ENCODE results near the gene ADAMTS6.
"Not testable (repeated sequence)": the region's sequence is repeated elsewhere in the genome, so short reads cannot be mapped to it uniquely, and the experiment has no call there.

ADAMTS6 gene

GRCh38 chr5:65191554-65192135 lies 290.1 kb downstream of the ADAMTS6 start:
- no peak for DNase-seq

GRCh38 chr5:65190328-65191053 lies 291.2 kb downstream of the ADAMTS6 start:
- no peak for DNase-seq

GRCh38 chr5:65186646-65187227 lies 295.0 kb downstream of the ADAMTS6 start:
- DNase-seq = no peak

- peak; percentile 59 for DNase-seq
Measured at GRCh38 chr5:65185468-65185867, 296.3 kb downstream of the ADAMTS6 start.

GRCh38 chr5:65184780-65185179 lies 296.9 kb downstream of the ADAMTS6 start:
- DNase-seq = peak; percentile 69

- not testable (repeated sequence) for DNase-seq
Measured at GRCh38 chr5:65174231-65174630, 307.5 kb downstream of the ADAMTS6 start.

GRCh38 chr5:65173130-65173525 lies 308.6 kb downstream of the ADAMTS6 start:
- no peak for DNase-seq

- DNase-seq = no peak
Measured at GRCh38 chr5:65172486-65173129, 309.1 kb downstream of the ADAMTS6 start.

- no peak for DNase-seq
Measured at GRCh38 chr5:65171645-65172044, 310.1 kb downstream of the ADAMTS6 start.

GRCh38 chr5:65163698-65164097 lies 318.0 kb downstream of the ADAMTS6 start:
- DNase-seq = no peak

- no peak for DNase-seq
Measured at GRCh38 chr5:65161655-65162054, 320.1 kb downstream of the ADAMTS6 start.

GRCh38 chr5:65157906-65158603 lies 323.7 kb downstream of the ADAMTS6 start:
- peak; percentile 67 for DNase-seq

- no peak for DNase-seq
Measured at GRCh38 chr5:65156933-65157332, 324.8 kb downstream of the ADAMTS6 start.

- no peak for DNase-seq
Measured at GRCh38 chr5:65152131-65152530, 329.6 kb downstream of the ADAMTS6 start.

- no peak for DNase-seq
Measured at GRCh38 chr5:65151614-65152013, 330.1 kb downstream of the ADAMTS6 start.

- DNase-seq = no peak
Measured at GRCh38 chr5:65150599-65151304, 331.0 kb downstream of the ADAMTS6 start.

GRCh38 chr5:65149827-65150226 lies 331.9 kb downstream of the ADAMTS6 start:
- DNase-seq = no peak

GRCh38 chr5:65144136-65144871 lies 337.4 kb downstream of the ADAMTS6 start:
- DNase-seq = no peak

- peak; percentile 95 for DNase-seq
Measured at GRCh38 chr5:65142511-65143011, 339.2 kb downstream of the ADAMTS6 start.

- DNase-seq = no peak
Measured at GRCh38 chr5:65142016-65142415, 339.7 kb downstream of the ADAMTS6 start.

GRCh38 chr5:65141493-65141892 lies 340.2 kb downstream of the ADAMTS6 start:
- DNase-seq = no peak

- DNase-seq = no peak
Measured at GRCh38 chr5:65137631-65138030, 344.1 kb downstream of the ADAMTS6 start.
